OCI-LY1 (cell line): Measurements from ENCODE around the gene DIRAS1.

Experiments
- H2AFZ ChIP-seq: fragments of 200-600 bp; sonication (generic), shearing (Covaris generic); 2 replicates; pipeline ENCODE4 v1.6.0; 2014; ENCODE audit warnings: antibody characterized with exemption, mild to moderate bottlenecking, low read length
- H3F3A ChIP-seq: fragments of 200-600 bp; sonication (generic), shearing (Covaris generic); 2 replicates; pipeline ENCODE4 v1.6.0; 2014; ENCODE audit warnings: mild to moderate bottlenecking, antibody characterized with exemption, low read length, moderate library complexity; ENCODE audit not compliant: insufficient read depth
- H3K27ac ChIP-seq: fragments of 200-600 bp; sonication (generic); 2 replicates; pipeline ENCODE4 v1.5.1; 2014; ENCODE audit warnings: low read length, mixed run types, mild to moderate bottlenecking, low read depth; ENCODE audit not compliant: poor library complexity, severe bottlenecking
- H3K27me3 ChIP-seq: fragments of 200-600 bp; sonication (generic); 2 replicates; pipeline ENCODE4 v1.6.0; 2014; ENCODE audit warnings: antibody characterized with exemption, mild to moderate bottlenecking, low read length, moderate library complexity; ENCODE audit not compliant: insufficient read depth
- H3K36me3 ChIP-seq: fragments of 200-600 bp; sonication (generic); 2 replicates; pipeline ENCODE4 v1.6.1; 2014; ENCODE audit warnings: mild to moderate bottlenecking, antibody characterized with exemption, low read length, moderate library complexity, mixed read lengths; ENCODE audit not compliant: insufficient read depth
- H3K4me1 ChIP-seq: fragments of 200-600 bp; sonication (generic); 2 replicates; pipeline ENCODE4 v1.5.1; 2014; ENCODE audit warnings: mild to moderate bottlenecking, low read length, moderate library complexity; ENCODE audit not compliant: insufficient read depth, severe bottlenecking
- H3K4me2 ChIP-seq: fragments of 200-600 bp; sonication (generic), shearing (Covaris generic); 2 replicates; pipeline ENCODE4 v1.6.1; 2014; ENCODE audit warnings: low read length
- H3K4me3 ChIP-seq: fragments of 200-600 bp; sonication (generic); 2 replicates; pipeline ENCODE4 v1.5.1; 2014; ENCODE audit warnings: low read length, low read depth, mild to moderate bottlenecking, mixed read lengths; ENCODE audit not compliant: poor library complexity, severe bottlenecking
- H3K79me2 ChIP-seq: fragments of 200-600 bp; shearing (Covaris generic); 2 replicates; pipeline ENCODE4 v1.6.1; 2016; ENCODE audit warnings: mixed run types, low read length, mixed read lengths; ENCODE audit not compliant: insufficient read depth
- H3K9ac ChIP-seq: fragments of 200-600 bp; sonication (generic), shearing (Covaris generic); 2 replicates; pipeline ENCODE4 v1.6.1; 2014; ENCODE audit warnings: mild to moderate bottlenecking, low read length, mixed read lengths
- H3K9me2 ChIP-seq: fragments of 200-600 bp; sonication (generic), shearing (Covaris generic); 2 replicates; pipeline ENCODE4 v1.6.1; 2014; ENCODE audit warnings: low read depth, mild to moderate bottlenecking, low read length, mixed read lengths
- H3K9me3 ChIP-seq: fragments of 200-600 bp; shearing (Covaris generic); 2 replicates; pipeline ENCODE4 v1.6.1; 2014; ENCODE audit warnings: low read length, mixed read lengths
- H4K20me1 ChIP-seq: fragments of 200-600 bp; sonication (generic), shearing (Covaris generic); 2 replicates; pipeline ENCODE4 v1.6.0; 2016; ENCODE audit warnings: mild to moderate bottlenecking, low read length; ENCODE audit not compliant: insufficient read depth
- CTCF ChIP-seq: fragments of 200-600 bp; sonication (generic), shearing (Covaris generic); IDR thresholded peaks from 2 replicates; pipeline ENCODE4 v1.5.1; 2017; ENCODE audit warnings: mild to moderate bottlenecking, antibody characterized with exemption, low read length, moderate library complexity, mixed read lengths
- EZH2 ChIP-seq: fragments of 200-600 bp; sonication (generic), shearing (Covaris generic); IDR thresholded peaks from 2 replicates; pipeline ENCODE4 v1.8.0; 2017; ENCODE audit warnings: borderline replicate concordance, mixed run types, mild to moderate bottlenecking, antibody characterized with exemption, low read length, moderate library complexity, mixed read lengths

The DIRAS1 gene

GRCh38 chr19:2724148-2724557, 3.0 kb upstream of the DIRAS1 start:
- TF ChIP-seq CTCF = no peak
- TF ChIP-seq EZH2 = no peak
- H3K9me2 ChIP-seq = no peaks in the 10 kb centered on the region
- no peak overlapping the region for H3K4me2 ChIP-seq
- no peaks in the 10 kb centered on the region for H3K9me3 ChIP-seq
- peaks cover 9% of the 10 kb centered on the region; the same call in 1 of the 2 replicates for H3K27me3 ChIP-seq
- no peaks in the 10 kb centered on the region for H3F3A ChIP-seq
- H3K4me3 ChIP-seq = no peak overlapping the region
- no peak overlapping the region for H3K27ac ChIP-seq
- H3K36me3 ChIP-seq = no peaks in the 10 kb centered on the region
- no peaks in the 10 kb centered on the region for H4K20me1 ChIP-seq
- H3K9ac ChIP-seq = no peak overlapping the region
- H2AFZ ChIP-seq = no peak overlapping the region
- H3K79me2 ChIP-seq = no peaks in the 10 kb centered on the region
- H3K4me1 ChIP-seq = no peaks in the 10 kb centered on the region

GRCh38 chr19:2723747-2724146, 2.6 kb upstream of the DIRAS1 start:
- Histone ChIP-seq H3K36me3 (no peaks in the 10 kb centered on the region), H3K79me2 (no peaks in the 10 kb centered on the region), H3F3A (no peaks in the 10 kb centered on the region), H3K27ac (no peak overlapping the region), H3K27me3 (peaks cover 8% of the 10 kb centered on the region; the same call in 1 of the 2 replicates), H3K4me1 (no peaks in the 10 kb centered on the region), H3K9ac (no peak overlapping the region), H2AFZ (no peak overlapping the region), H3K9me2 (no peaks in the 10 kb centered on the region), H4K20me1 (no peaks in the 10 kb centered on the region), H3K4me2 (no peak overlapping the region), H3K9me3 (no peaks in the 10 kb centered on the region), H3K4me3 (no peak overlapping the region)
- TF ChIP-seq EZH2 (no peak), CTCF (no peak)

GRCh38 chr19:2723345-2723715, 2.2 kb upstream of the DIRAS1 start:
- TF ChIP-seq CTCF (no peak), EZH2 (no peak)
- Histone ChIP-seq H3K4me2 (no peak overlapping the region), H3K79me2 (no peaks in the 10 kb centered on the region), H3K27ac (no peak overlapping the region), H3K9ac (no peak overlapping the region), H3K27me3 (peaks cover 5% of the 10 kb centered on the region; the same call in 1 of the 2 replicates), H3K36me3 (no peaks in the 10 kb centered on the region), H3K9me2 (no peaks in the 10 kb centered on the region), H2AFZ (no peak overlapping the region), H3K4me1 (no peaks in the 10 kb centered on the region), H3K4me3 (no peak overlapping the region), H3F3A (no peaks in the 10 kb centered on the region), H3K9me3 (no peaks in the 10 kb centered on the region), H4K20me1 (no peaks in the 10 kb centered on the region)
